HG03064 (cell line): ENCODE measurements around the gene GREB1L.

Experiments used
- ATAC-seq: cut with Tn5 transposase; IDR thresholded peaks from one replicate; pipeline ENCODE4 v1.9.1; 2021; ENCODE audit warnings: low read depth; ENCODE audit not compliant: unreplicated experiment

GREB1L gene

GRCh38 chr18:21472741-21473140, 230.7 kb downstream of the GREB1L start:
- no peak for ATAC-seq

GRCh38 chr18:21474621-21475020, 232.6 kb downstream of the GREB1L start:
- no peak for ATAC-seq

DNA sequence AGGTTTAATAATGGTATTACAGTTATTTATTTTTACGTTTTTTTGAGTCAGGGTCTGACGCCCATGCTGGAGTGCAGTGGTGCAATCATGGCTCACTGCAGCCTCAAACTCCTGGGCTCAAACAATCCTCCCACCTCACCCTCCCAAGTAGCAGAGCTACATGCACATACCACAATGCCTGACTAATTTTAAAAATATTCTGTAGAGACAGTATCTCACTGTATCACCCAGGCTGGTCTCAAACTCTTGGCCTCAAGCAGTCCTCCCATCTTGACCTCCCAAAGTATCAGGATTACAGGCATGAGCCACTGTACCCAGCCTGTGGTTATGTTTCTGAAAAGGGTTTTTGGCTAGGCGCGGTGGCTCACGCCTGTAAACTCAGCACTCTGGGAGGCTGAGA, 237.7 kb downstream of the GREB1L start:
- no peak for ATAC-seq

- no peak for ATAC-seq
These were observed 239.7 kb downstream of the GREB1L start for GRCh38 chr18:21481739-21482138.

DNA sequence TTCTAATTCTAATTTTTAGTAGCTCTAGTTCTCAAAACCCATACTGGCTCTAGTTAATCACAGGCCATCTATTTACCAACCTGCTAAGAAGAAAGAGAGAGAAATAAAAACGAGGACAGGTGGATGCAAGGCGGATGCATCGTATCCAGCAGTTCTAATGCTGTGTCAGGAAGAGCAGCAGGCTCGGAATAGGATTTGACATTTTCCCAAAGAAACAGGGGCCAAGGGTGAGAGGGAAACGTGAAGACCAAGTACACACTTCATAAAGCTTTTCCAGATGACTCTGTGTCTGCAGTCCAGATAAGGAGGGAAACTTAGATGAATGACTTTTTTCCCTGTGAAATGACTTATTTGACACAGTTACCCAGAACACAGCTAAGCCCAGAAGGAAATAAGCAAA, 241.0 kb downstream of the GREB1L start:
- no peak for ATAC-seq

DNA sequence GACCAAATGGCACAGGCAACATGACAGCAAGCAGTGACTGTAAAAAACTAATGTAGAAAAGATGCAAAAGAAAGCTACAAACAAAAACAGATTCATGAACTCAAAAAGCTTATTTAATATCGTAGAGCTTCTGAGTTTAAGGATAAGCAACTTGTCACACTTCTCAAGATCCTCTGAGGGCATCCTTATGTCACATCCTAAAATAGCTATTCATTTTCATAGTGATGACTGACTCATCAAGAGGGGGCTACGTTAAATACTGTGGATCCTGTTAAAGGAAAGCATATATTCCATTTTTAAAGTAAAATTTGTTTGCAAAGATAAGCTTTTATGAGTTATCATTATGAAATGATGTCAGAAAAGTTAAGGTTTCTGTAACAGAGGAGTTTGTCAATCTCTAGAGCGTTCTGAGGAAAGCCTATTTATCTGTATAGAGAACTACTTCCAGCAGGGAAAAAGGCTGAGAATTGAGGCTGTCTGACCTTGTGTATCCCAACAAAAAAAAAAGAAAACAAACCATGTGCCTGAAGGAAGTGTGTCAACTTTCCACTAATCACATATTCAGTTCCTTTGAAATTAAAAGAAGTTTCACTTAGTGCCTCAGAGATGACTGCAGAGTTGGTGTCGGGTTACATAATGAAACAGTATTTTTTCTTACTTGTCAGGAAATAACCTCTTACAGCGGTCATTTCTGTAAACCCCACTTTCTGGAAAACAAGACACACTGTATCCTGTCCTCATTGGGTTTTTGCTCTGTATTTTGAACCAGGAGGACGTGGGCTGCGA, 243.0 kb downstream of the GREB1L start:
- no peak for ATAC-seq

DNA sequence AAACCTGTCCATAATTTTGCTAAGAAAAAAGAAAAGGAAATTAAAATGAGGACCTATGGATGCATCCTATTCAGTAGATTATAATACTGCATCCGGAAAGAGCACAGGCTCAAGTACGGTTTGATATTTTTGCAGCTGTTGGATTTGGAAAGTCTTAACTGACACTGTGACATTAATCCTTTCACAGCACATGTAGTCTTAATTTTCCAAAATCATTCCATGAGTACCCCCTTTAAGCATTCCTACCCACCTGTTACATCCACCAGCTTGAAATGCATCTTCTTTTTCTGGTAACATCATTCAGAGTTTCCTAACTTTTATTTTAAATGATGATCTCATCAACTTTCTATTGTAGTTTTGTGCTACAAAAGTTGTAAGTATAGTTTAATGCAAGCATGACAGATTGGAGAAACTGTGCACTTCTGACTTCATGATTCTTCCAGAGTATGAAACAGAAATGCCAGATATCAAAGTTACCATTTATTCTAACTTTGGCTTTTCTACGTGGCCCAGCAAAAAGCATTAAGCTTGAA, 244.9 kb downstream of the GREB1L start:
- no peak for ATAC-seq

- ATAC-seq: no peak
These were observed 247.2 kb downstream of the GREB1L start for GRCh38 chr18:21489119-21489750.

- no peak for ATAC-seq
These were observed 248.0 kb downstream of the GREB1L start for GRCh38 chr18:21489919-21490495.

DNA sequence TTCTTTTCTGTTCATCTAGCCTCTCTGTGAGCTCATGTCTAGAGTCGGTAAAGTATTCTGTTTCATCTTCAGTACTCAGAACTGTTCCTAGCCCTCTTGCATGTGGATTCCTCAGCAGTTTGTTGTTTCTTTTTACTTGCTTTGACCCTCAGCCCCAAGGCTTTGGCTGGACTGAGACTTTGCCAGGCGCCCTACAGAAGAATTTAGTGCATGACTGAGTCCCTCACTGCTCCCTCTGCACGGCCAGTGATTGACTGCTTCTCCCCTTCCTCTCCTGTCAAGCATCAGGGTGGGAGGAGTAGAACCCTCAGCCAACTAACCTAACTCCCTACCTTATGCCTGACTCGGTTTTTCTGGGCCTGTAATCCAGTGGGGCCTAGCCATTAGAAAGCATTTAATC, 248.7 kb downstream of the GREB1L start:
- no peak for ATAC-seq

- no peak for ATAC-seq
These were observed 254.3 kb downstream of the GREB1L start for GRCh38 chr18:21496277-21496835.

DNA sequence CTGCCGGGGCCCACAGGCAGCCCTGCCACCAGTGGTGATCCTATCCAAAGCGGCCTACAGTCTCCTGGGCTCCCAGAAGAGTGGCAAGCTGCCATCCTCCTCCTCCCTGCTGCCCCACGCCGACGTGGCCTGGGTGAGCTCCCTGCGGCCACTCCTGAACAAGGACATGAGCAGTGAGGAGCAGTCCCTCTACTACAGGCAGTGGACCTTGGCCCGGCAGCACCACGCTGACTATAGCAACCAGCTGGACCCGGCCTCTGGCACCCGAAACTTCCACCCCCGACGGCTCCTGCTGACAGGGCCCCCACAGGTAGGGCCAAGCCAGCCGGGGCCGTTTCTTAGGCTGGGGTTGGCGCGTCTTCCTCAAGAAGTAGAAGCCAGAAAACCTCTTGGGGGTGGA, 258.0 kb downstream of the GREB1L start:
- ATAC-seq: no peak

DNA sequence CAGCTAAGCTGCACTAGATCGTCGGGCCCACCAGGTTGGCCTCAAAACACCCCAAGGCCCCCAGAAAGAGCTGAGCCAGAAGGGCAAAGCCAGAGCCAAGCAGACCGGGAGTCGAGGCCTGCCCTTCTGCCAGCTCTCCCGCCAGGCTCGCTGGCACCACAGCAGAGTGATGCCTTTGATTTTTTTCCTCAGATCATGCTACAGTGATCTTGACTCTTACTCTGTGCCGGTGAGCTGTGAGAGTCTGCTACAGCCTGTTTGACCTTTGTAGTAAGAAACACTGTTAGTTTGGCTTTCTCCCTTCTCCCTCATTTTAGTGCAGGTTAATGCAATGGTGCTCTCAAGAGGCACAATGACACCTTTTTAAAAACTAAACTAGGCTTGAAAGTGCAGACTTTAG, 260.6 kb downstream of the GREB1L start:
- no peak for ATAC-seq

DNA sequence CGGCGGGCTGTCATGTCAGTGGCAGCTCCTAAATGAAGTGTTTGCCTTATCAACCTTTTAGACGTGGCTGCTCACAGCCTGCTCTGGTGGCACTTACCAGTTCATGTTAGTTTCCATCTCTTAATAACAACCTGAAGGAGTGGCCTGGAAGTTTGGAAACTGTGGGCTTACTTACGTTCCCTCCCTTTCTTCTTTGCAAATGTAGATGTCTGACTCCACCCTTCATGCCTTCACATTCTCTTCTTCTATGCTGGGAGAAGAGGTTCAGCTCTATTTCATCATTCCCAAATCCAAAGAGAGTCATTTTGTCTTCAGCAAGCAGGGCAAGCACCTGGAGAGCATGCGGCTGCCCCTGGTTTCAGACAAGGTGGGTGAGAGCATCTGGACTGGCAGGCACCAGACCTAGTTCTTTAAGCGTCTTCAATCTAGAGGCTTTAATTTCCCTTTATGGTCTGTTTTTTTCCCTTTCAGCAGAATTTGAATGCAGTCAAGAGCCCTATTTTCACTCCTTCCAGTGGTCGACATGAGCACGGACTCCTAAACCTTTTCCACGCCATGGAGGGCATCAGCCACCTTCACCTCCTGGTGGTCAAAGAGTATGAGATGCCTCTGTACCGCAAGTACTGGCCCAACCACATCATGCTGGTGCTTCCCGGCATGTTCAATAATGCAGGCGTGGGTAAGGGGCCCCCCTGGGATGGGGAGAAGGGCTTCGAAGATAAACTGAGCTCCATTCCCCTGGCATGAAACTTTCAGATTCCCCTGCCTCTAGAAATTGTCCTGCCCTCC, 266.1 kb downstream of the GREB1L start:
- no peak for ATAC-seq

- no peak for ATAC-seq
These were observed 267.0 kb downstream of the GREB1L start for GRCh38 chr18:21509062-21509461.

DNA sequence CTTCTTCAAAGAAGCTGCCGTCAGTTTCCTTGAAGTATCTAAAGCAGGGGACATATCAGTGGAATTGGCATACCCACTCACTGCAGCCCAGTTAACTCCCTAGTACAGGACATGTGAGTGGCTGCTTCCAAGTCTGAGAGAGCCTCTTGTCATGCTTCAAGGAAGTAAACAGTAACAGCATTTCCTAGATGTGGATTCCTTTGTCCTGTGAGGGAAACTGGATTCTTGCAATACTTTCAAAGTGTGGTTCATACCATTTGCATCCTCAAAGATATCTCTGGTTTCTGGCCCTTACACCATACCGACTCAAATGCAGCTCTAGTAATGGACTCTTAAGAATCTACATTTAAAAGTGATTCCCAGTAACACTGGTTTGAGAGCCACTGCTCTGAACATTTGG, 271.3 kb downstream of the GREB1L start:
- ATAC-seq: no peak

GRCh38 chr18:21513741-21514140, 271.7 kb downstream of the GREB1L start:
- ATAC-seq: no peak

- no peak for ATAC-seq
These were observed 280.5 kb downstream of the GREB1L start for GRCh38 chr18:21522530-21522929.

GRCh38 chr18:21525916-21526315, 283.9 kb downstream of the GREB1L start:
- no peak for ATAC-seq

- no peak for ATAC-seq
These were observed 284.4 kb downstream of the GREB1L start for GRCh38 chr18:21526463-21526862.

DNA sequence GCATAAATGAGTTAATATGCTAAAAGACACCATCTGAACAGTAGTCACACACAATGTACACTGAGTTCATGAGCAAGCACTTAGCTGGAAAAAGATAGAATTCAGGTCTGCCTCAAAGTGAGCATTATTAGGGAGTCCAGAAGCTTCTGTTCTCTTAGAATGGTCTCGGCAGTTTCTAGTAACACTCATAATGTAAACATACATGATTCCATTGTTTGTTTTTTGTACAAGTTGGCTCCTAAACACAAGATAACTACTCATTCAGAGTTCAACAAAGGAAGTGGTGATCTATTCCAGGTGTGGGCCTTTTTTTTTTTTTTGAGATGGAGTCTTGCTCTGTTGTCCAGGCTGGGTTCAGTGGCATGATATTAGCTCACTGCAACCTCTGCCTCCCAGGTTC, 292.3 kb downstream of the GREB1L start:
- ATAC-seq: no peak
